GM21526 (cell line): Measurements from ENCODE around the gene LUZP2.

ENCODE experiments used
- ATAC-seq: cut with Tn5 transposase; IDR thresholded peaks from one replicate; pipeline ENCODE4 v1.9.1; 2021; ENCODE audit warnings: moderate library complexity; ENCODE audit not compliant: unreplicated experiment, low FRiP score

Gene LUZP2

GRCh38 chr11:24705474-24705873 lies 208.6 kb downstream of the LUZP2 start:
- no peak for ATAC-seq

DNA sequence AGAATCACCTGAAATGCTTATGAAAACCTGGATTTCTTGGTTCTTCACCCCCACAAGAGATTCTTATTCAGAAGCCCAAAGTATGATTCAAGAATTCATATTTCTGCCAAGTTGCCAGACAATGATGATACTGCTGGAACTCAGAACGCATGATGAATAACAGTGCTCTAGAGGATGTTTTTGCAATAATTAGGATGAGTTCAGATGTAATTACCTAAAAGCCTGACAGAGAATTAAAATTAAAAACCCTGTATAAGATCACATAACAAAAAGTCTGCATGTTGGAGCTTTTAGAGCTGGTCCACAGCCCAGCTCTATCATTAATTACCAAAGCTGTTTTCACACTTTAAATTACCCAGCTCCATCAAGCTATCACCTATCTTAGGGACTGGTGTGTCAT lies 211.8 kb downstream of the LUZP2 start:
- ATAC-seq = no peak

GRCh38 chr11:24709928-24710565 lies 213.2 kb downstream of the LUZP2 start:
- no peak for ATAC-seq

GRCh38 chr11:24714601-24715000 lies 217.7 kb downstream of the LUZP2 start:
- no peak for ATAC-seq

DNA sequence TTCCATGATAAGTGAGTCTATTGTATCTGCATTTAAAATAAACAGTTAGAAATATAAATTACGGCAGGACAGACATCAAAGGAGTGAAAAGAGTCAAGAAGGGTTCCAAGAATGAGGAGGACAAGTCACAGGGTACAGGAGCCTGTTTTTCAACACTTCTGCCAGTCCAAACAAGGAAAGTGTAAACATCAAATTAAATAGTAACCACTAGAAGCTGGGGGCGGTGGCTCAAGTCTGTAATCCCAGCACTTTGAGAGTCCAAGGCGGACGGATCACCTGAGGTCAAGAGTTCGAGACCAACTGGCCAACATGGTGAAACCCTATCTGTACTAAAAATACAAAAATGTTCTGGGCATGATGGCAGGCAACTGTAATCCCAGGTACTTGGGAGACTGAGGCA lies 219.6 kb downstream of the LUZP2 start:
- no peak for ATAC-seq

GRCh38 chr11:24723231-24723630 lies 226.4 kb downstream of the LUZP2 start:
- ATAC-seq = no peak

DNA sequence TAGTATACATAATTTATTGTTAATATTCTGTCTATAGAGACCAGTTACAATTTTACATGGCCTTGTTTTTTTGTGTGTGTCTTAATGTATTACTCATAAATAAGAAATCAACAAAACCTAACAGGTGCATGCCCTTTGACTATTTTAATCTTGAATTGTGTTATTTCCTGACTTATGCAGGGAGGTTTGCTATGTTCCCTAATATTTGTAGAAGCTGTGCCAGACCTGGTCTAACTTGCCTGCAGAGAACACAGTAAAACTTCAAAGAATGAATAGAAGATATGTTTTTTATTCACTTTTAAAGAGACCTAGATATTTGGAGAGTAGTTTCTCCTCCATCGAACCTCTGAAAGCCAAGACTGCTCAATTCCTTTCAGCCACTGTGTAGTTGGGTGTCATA lies 234.7 kb downstream of the LUZP2 start:
- no peak for ATAC-seq

DNA sequence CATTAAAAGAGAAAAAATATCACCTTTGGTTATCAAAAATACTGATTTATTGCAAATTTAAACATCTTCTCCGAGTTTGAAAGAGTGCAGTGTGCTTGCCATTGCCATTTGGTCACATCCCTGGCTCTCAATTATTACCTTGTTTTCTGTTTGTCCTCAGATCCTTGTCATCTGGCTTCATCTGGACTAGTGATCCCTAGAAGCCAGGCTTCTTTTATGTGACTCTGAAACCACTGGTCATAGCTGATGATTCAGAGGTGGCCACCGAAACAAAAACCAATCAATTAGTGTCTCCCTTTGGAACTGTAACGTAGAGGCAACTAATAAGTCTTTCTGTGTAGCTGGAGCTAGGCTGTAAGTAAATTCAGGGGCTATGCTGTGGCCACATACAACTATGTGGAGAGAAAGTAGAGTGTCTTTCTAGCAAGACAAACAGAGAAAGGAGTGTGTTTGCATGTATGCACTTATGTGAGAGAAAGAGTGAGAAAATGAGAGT lies 237.9 kb downstream of the LUZP2 start:
- no peak for ATAC-seq

- ATAC-seq = no peak
These were observed 242.1 kb downstream of the LUZP2 start for GRCh38 chr11:24738972-24739371.

DNA sequence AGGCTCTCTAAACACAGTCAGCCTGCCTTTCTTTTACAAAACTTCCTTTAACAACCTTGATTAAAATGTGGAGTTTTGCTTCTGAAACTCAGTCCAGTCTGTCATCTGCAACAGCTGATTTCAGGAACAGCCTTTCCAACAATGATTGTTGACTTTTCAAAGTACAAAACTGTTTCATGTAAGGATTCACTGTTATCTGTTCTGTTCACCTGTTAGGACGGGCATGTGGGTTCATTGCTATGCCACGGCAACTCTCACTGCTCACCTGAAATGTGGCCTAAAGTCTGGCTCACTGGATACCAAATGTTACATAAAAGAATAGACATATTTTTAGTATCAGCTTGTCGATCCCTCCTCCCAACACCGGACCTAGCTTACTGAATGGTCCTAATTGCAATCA lies 242.8 kb downstream of the LUZP2 start:
- ATAC-seq = no peak

- no peak for ATAC-seq
These were observed 250.7 kb downstream of the LUZP2 start for GRCh38 chr11:24747275-24748251.

DNA sequence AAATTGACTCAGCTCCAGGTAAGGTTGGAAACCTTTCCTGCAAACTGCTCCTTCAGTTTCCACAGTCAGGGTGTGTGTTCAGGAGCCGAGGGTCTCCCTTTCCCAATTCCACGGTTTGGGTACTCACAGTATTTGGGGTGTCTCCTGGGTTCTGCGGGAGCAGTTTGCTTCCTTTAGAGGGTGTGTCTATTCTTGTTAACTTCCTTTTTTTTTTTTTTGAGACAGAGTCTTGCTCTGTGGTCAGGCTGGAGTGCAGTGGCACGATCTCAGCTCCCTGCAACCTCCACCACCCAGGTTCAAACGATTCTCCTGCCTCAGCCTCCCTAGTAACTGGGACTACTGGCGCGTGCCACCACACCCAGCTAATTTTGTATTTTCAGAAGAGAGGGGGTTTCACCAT lies 251.4 kb downstream of the LUZP2 start:
- no peak for ATAC-seq

- ATAC-seq = no peak
These were observed 257.6 kb downstream of the LUZP2 start for GRCh38 chr11:24754406-24754805.

DNA sequence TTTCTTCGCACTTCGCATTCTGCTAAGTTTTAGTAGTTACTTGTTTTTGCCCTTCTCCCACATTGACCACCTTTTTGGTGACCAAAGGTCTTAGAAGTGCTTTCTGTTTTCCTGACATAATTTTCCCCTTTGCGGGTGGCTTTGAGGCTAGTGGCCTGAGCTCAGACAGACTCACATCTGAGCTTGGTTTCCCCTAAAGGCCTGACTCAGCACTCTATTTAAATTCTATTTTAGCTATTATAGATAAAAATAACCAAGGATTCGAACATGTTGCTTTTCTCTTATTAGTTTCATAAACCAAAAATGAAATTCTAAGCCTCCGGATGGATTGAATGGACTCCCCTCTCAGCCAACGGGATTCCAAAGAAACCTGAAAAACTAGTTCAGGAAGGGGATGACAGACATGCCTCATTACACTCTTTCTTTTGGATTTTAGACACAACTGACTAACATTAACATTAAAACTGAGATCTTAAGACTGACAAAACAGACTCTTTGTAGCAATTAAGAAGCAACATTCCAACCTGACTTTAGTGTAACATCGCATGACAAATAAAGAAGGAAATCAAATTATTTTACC lies 258.5 kb downstream of the LUZP2 start:
- ATAC-seq = no peak

GRCh38 chr11:24759742-24760141 lies 262.9 kb downstream of the LUZP2 start:
- no peak for ATAC-seq

- no peak for ATAC-seq
These were observed 263.8 kb downstream of the LUZP2 start for GRCh38 chr11:24760681-24761080.

- ATAC-seq = no peak
These were observed 265.2 kb downstream of the LUZP2 start for GRCh38 chr11:24762076-24762475.

DNA sequence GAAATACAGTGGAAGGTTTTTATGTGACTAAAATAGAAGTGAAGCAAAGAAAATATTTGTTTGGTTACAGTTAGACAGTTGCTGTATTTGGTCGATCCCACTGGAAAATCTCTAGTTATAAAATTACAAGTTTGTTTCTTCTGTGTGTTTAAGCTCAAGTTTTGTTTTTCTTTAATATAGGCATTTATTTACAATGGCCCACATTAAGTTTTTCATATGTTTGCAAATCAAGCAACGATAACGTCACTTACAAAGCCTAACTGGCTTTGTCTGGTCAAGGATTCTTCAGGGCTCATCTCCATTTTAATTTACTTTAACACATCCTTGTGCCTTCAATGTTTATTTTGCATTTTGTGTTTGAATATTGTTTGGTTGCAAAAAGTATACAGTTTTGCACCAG lies 270.6 kb downstream of the LUZP2 start:
- ATAC-seq = no peak

DNA sequence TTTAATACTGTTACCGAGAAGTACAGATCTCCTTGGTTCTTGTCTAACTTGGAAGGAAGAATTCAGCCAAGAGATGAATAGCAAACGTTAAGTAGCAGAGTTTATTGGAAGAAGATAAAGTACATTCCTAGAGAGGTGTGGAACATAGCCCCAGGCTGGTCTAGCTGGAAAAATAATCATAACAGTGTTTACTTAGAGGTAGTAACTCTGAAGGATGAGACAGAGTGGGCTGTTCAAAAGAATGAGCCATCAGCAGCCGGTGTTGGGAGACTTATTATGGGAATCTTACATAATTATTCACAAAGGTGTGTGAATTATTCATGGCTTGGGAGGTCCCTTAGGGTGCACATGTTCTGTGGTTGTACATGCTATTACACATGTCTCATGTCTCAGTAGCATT lies 276.5 kb downstream of the LUZP2 start:
- ATAC-seq = no peak

DNA sequence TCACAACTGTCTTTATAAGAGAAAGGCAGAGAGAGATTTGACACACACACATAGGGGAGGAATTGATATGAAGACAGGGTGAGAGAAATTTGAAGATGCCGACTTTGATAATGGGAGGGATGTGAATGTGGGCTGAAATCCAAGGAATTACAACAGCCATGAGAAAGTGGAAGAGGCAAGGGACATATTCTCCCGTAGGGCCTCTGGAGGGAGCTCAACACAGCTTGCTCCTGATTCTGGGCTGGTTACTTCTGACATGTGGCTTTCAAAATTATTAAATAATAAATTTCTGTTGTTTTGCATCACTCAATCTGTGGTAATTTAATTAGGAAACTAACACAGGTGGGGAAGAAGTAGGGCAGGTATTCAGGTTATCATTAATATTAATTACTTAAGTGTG lies 282.9 kb downstream of the LUZP2 start:
- no peak for ATAC-seq

- ATAC-seq = no peak
These were observed 284.4 kb downstream of the LUZP2 start for GRCh38 chr11:24781288-24781687.
